HG02642 (cell line): Measurements from ENCODE around the gene HTR4.

Experiments
- ATAC-seq: cut with Tn5 transposase; IDR thresholded peaks from one replicate; pipeline ENCODE4 v1.9.1; 2021; ENCODE audit warnings: mild to moderate bottlenecking; ENCODE audit not compliant: unreplicated experiment, poor library complexity

HTR4 gene

GRCh38 chr5:148620091-148620490 lies 34.2 kb downstream of the HTR4 start:
- ATAC-seq = no peak

DNA sequence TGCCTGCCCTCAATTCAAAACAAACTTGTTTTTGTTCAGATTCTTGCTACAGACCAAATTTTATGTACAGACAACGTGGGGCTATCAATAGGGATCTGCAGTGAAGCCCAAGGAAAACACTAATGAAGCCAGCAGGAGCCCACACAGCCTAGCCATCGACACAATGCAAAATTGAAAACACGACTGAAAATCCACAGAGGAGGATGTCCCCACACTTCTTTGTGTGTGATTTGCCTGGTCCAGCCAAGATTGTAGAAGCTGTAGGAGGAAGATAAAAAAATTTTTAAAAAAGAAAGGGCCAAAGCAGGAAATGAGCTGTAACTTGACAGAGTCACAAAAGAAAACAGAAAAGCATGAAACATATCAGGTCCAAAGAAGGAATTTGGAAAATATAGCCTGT lies 34.8 kb downstream of the HTR4 start:
- ATAC-seq = no peak

GRCh38 chr5:148615644-148616275 lies 38.6 kb downstream of the HTR4 start:
- ATAC-seq = no peak

DNA sequence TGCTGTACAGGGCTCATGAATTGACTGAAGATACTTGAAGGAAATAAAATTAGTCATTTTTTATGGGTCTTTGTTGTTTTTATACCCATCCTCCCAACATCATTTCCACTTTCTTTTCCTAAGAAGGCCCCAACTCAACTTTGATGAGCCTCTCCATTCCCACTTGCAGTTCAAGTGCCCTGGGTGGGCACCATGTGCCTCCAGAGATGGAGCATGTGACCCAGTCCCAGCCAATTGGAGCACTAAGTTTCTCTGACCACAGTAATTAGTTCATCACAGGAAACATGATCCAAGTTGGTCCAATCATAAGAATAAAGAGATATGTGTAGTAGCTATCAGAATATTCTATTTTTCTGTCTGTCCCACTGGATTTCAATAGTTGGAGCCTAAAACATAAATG lies 46.9 kb downstream of the HTR4 start:
- ATAC-seq = no peak

DNA sequence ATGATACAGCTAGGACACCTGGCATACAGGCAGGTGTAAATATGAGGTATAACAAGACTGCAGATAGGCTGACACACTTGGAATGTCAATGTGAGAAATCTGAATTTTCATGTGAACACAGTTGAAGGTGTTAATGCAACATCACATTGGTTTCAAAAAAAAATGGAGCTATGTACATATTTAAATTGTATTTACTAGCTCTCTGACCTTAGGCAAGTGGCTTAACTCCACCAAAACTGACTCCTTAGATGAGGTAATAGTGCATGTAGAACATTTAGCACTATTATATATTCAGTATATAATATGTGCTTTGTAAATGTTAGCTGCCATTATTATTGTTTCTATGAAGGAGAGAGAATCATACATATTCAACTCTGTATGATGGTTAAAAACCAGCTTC lies 48.0 kb downstream of the HTR4 start:
- ATAC-seq = no peak

GRCh38 chr5:148599187-148599586 lies 55.1 kb downstream of the HTR4 start:
- no peak for ATAC-seq

DNA sequence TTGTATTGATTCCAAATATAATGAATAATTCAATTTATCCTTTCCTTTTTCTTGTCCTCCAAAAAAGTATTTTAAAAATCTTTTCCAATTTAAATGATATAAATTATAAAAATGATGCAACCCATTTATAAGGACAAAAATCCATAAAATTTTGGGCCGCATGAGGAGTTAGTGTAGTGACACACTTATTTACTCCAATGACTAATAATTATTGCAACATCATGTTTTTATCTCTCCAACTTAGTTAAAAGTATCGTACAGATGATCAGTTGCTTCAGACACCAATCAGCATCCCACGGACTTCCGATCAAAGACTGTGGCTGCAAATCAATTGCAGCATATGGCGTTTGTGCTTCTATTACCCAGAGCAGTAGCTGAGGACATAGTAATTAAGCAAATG lies 58.6 kb downstream of the HTR4 start:
- ATAC-seq = no peak

GRCh38 chr5:148586796-148587195 lies 67.5 kb downstream of the HTR4 start:
- no peak for ATAC-seq

DNA sequence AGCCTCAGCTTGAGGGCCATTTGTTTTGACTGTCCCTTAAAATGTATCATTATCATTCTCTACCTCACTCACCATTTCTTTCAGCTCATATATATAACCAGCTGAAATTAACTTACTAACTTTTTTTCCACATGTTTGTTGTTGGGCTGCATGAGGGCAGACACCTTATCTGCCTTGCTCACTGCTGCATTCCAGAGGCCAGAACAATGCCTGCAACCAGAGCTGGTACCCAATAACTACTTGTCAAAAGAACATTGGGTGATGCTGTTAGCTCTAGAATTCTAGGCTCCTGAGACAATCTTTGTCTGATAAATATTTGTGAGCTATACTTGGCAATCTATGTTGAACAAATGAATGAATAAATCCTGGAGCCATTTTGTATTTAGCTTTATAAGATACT lies 68.3 kb downstream of the HTR4 start:
- ATAC-seq = no peak

- ATAC-seq = no peak
These were observed 70.2 kb downstream of the HTR4 start for GRCh38 chr5:148584103-148584502.

DNA sequence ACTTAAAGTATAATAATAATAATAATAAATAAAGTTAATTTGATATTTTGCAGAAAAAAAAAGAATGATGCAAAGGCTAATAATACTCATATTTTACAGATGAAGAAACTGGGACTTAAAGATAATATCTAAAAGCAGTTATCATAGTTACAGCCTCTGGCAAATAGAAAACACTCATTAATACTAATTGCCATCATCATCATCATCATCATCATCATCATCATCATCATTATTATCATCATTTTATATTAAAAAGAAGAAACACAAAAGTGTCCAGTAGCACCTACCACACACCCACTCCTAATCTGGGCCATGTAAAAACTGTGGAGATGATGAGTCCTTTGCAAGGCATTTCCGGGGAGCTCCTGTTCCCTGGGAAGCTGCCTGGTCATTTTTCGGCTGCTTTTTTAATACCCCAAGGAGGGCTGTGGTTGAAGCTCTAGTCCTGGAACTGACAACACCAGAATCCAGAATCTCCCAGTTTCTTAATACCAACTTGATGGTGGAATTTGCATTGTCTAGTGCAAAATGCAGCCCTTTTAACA lies 70.8 kb downstream of the HTR4 start:
- ATAC-seq = no peak

DNA sequence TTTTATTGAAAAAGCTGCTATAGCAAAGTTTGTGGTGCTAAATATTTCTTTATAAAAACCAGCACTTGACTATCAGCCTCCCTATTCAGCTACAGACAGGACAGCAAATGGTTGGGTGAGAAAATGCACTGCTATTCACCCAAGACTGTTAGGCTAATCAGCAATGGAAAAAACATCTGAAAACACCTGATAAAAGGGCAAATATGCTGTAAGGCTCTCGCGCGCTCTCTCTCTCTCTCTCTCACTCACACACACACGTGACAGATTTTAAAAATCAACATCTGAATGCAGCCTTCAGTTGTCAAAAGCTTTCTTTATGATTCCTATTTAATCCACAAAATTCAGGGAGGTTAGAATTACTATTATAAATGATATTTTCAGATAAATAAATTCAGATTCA lies 80.2 kb downstream of the HTR4 start:
- no peak for ATAC-seq

DNA sequence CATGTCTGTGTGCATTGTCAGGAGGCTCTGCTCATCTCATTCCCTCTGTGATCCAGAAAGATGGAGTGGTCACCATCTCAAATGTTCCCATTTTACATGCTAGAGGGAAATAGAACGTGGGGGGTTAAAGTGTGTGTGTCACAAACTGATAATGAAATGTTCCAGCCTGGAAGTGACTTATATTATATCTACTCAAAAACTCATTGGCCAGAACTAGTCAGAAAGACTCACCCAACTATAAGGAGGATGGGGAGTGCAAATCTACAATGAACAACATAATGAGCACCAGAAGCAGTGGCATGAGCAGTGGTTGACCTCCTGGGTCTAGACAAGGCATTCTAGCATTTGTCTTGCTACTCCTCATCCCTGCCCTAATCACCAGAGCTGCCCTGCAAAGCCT lies 81.0 kb downstream of the HTR4 start:
- no peak for ATAC-seq

DNA sequence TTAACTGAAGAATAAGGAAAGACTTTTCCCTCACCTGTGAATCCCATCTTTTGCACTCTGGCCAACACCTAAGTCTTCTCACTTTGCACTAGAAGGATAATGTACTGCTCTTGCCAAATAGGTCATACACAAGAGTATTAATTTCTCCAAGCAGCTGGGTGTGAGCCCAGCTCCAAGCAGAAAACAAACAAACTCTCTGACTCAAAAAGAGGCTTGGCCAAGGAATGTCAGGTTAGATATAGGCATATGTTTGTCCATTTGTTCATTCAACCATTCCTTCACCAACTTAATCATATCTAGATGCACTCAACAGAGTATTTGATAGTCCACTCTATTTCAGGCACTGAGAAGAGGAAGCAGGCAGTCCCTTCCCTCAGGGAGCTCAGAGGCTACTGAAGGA lies 84.4 kb downstream of the HTR4 start:
- ATAC-seq = no peak

DNA sequence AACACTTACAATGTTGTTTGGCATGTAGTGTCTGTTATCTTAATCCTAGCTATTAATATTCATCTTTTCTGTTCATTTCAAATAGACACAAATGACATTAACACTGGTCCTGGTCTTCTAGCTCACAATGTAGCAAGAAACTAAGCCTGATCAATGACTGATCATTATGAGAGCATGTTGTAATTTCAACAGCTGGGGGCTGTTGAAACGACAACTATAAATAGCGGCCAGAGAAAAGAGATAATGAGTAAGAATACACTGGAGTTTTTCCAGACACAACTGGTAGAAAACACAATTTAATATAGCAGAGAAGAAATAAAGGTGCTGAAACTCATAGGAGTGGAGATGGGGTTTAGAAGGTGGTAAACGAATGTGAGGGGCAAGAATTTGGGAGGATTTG lies 89.2 kb downstream of the HTR4 start:
- ATAC-seq = no peak

DNA sequence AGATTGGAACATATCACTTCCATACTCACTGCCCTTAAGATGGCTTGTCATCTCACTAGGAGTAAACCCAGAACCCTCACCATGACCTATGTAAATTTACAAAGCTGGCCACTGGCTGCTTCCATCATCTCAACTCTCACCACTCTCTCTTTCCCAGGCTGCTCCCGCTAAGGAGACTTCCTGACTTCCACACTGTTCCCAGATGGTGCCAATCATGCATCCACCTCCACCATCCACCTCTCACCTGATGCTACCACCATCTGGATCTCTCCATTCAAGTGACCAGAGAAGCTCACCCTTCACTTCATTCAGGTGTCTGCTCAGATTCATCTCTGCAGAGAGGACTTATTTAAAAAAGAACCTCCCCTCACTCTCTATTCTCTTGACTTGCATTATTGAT lies 91.3 kb downstream of the HTR4 start:
- no peak for ATAC-seq

DNA sequence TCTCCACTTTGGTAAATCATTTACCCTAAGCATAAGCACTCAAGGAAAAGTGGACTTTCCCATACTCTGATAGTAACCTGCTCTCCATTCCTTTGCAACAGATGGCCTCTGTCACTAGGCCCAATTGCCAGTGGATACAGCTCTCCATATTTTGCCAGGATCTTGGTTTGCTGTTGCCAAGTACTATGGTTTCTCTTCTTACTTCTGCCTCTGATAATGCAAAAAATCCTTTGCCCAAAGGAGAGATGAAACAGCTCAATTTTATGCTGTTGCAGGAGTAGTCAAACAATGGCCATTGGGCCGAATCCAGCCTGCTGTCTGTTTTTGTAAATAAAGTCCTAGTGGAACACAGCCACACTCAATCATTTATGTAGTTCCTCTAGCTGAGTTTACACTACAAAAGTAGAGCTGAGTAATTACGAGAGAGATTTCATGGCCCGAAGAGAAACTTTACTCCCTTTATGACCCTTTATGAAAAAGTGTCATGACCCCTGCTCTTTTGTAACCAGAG lies 92.5 kb downstream of the HTR4 start:
- no peak for ATAC-seq

DNA sequence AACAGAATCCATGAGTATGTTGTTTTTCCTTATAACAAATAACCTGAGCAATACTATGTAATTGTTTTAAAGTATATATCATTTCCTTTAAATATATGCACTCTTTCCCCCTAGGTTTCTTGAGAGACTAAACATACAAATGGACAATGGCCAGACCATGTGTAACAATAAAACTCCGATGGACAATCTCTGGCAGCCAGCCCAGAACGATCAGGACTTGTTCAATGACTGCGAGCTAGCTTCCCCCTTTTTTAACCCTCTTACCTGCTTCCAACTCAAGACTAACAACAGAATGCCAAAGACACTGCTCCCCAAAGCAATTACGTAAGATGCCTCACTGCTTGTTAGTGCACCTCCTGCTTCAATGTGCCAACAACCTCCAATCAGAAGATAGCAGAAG lies 94.9 kb downstream of the HTR4 start:
- ATAC-seq = no peak

DNA sequence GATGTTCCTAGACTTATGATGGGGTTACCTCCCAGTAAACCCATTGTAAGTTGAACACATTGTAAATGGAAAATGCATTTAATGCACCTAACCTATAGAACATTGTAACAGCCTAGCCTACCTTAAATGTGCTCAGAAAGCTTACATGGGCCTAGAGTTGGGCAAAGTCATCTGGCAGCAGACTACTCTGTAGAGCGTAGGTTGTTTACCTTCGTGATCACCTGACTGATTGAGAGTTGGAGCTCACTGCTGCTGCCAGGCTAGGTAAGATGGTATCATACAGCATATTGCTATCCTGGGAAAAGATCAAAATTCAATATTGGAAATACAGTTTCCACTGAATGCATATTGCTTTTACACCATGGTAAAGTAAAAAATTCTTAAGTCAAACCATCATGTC lies 95.4 kb downstream of the HTR4 start:
- no peak for ATAC-seq

GRCh38 chr5:148556835-148557234 lies 97.5 kb downstream of the HTR4 start:
- no peak for ATAC-seq

GRCh38 chr5:148554621-148555020 lies 99.7 kb downstream of the HTR4 start:
- no peak for ATAC-seq

DNA sequence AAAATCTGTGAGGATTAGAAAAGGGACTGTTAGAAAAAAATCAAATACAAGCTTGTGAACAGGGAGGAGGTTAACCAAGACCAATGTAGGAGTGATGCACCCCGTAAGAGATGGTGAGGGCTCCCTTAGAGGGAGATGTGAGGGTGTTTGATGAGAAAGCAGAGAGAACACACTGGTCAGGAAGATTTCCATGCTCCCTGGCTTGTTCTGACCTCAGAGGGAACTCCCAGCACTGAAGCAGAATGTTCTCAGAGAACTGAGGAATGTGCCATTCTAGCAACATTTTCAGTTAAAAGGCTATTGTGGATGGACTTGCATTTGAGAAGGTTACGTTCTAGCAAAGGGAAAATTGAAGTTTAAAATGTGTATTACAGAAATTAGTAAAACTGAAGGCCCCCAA lies 110.6 kb downstream of the HTR4 start:
- ATAC-seq = no peak
